Activated naive CD8-positive, alpha-beta T cell treated with anti-CD3 and anti-CD28 coated beads for 36 hours (primary cell): ENCODE data around the gene PTPRN. TPM values are rescaled to one million over a fixed set of nuclear protein-coding genes. Genes with fewer than 3 reads are reported as not detected.

Experiments used
- total RNA-seq, 2 experiments: library from RNA; stranded (reverse); gene quantifications; one replicate each; pipeline ENCODE4 v1.2.3, GENCODE V29; 2021

The PTPRN gene
- total RNA-seq, 2 experiments from 2014 or later: 1.7 to 2.5 TPM

Other genes starting within 250 kb of the PTPRN start
- not detected for gene IHH, start 248.5 kb downstream of the PTPRN start, total RNA-seq
- gene NHEJ1, start 148.6 kb downstream of the PTPRN start, total RNA-seq: 10 to 100 TPM; 19.8 to 21.1 TPM
- 1 to 10 TPM in 1 of 2 experiments, under 1 TPM in 1; 0.92 to 1.1 TPM for gene SLC23A3, start 139.4 kb downstream of the PTPRN start, total RNA-seq
- gene CNPPD1, start 132.5 kb downstream of the PTPRN start, total RNA-seq: 10 to 100 TPM; 44.1 to 50.2 TPM
- 10 to 100 TPM; 54.2 to 57.7 TPM for gene RETREG2, start 131.1 kb downstream of the PTPRN start, total RNA-seq
- 10 to 100 TPM; 22.8 to 27.2 TPM for gene ZFAND2B, start 102.6 kb downstream of the PTPRN start, total RNA-seq
- 10 to 100 TPM; 20.4 to 21.3 TPM for gene ABCB6, start 90.4 kb downstream of the PTPRN start, total RNA-seq
- gene ATG9A, start 79.8 kb downstream of the PTPRN start, total RNA-seq: 10 to 100 TPM; 47.1 to 55.0 TPM
- 100 to 1,000 TPM; 102 to 114 TPM for gene ANKZF1, start 79.6 kb downstream of the PTPRN start, total RNA-seq
- gene GLB1L, start 64.0 kb downstream of the PTPRN start, total RNA-seq: 1 to 10 TPM; 1.6 to 3.0 TPM
- gene STK16, start 63.9 kb downstream of the PTPRN start, total RNA-seq: 10 to 100 TPM; 27.8 to 30.7 TPM
- not detected for gene TUBA4B, start 56.2 kb downstream of the PTPRN start, total RNA-seq
- gene TUBA4A, start 55.5 kb downstream of the PTPRN start, total RNA-seq: 100 to 1,000 TPM; 208 to 212 TPM
- 10 to 100 TPM; 43.8 to 47.5 TPM for gene DNAJB2, start 30.0 kb downstream of the PTPRN start, total RNA-seq
- not detected for gene RESP18, start 23.3 kb upstream of the PTPRN start, total RNA-seq
- 100 to 1,000 TPM; 122 to 123 TPM for gene DNPEP, start 78.5 kb upstream of the PTPRN start, total RNA-seq
- gene DES, start 109.0 kb upstream of the PTPRN start, total RNA-seq: under 1 TPM; 0.26 to 0.39 TPM
- gene SPEG, start 125.4 kb upstream of the PTPRN start, total RNA-seq: 1 to 10 TPM; 1.5 to 1.6 TPM
- gene GMPPA, start 189.5 kb upstream of the PTPRN start, total RNA-seq: 10 to 100 TPM; 29.1 to 31.5 TPM
- not detected for gene ASIC4, start 205.1 kb upstream of the PTPRN start, total RNA-seq
- 10 to 100 TPM; 21.9 to 23.9 TPM for gene CHPF, start 234.4 kb upstream of the PTPRN start, total RNA-seq
- gene TMEM198, start 234.6 kb upstream of the PTPRN start, total RNA-seq: 1 to 10 TPM; 3.5 to 4.2 TPM